Measurements from ENCODE around the gene SEMA4B. TPM values are rescaled to one million over a fixed set of nuclear protein-coding genes. Genes with fewer than 3 reads are reported as not detected.
"Not testable (repeated sequence)": the region's sequence is repeated elsewhere in the genome, so short reads cannot be mapped to it uniquely, and the experiment has no call there.

The SEMA4B gene
- total RNA-seq, 2 experiments from 2014 or later: 12.5 to 15.8 TPM

- DNase-seq: no peak
- H3K27me3 Mint-ChIP-seq: no peaks in the 10 kb centered on the region
- no peak overlapping the region for H3K4me3 Mint-ChIP-seq
- ChIA-PET CTCF (interaction anchor here (0.6 kb wide), 1 partner anchor 182 kb away, joined by 3 read pairs; no protein-coding TSS in a partner anchor), POLR2A (no interaction called here)
- intact Hi-C loops (cut with DNase I, micrococcal nuclease): no loop called here
- H3K36me3 Mint-ChIP-seq (ENCODE audit: low read depth): peaks cover 8% of the 10 kb centered on the region
- peaks cover 3% of the 10 kb centered on the region for H3K4me1 Mint-ChIP-seq
- no peaks in the 10 kb centered on the region for H3K9me3 Mint-ChIP-seq (ENCODE audit: low read depth)
- ATAC-seq: no peak
- no peak overlapping the region for H3K27ac Mint-ChIP-seq
Measured at GRCh38 chr15:90241343-90242192, 40.4 kb downstream of the SEMA4B start.

GRCh38 chr15:90243943-90244639 lies 43.0 kb downstream of the SEMA4B start:
- intact Hi-C loops (cut with DNase I, micrococcal nuclease): no loop called here
- ATAC-seq: peak; percentile 16
- POLR2A ChIA-PET: no interaction called here

GRCh38 chr15:90248789-90249202 lies 47.7 kb downstream of the SEMA4B start:
- ATAC-seq: no peak
- CTCF ChIA-PET: interaction anchor here (0.6 to 1.4 kb wide), 5 partner anchors 11 to 279 kb away, joined by 3 to 7 read pairs (median 4); partner anchors contain the start of genes CIB1 and GDPGP1
- no peaks in the 10 kb centered on the region for H3K9me3 Mint-ChIP-seq (ENCODE audit: low read depth)
- no peaks in the 10 kb centered on the region for H3K27me3 Mint-ChIP-seq
- POLR2A ChIA-PET: interaction anchor here (1.0 to 1.7 kb wide), 2 partner anchors 17 to 22 kb away, joined by 4 to 5 read pairs; partner anchors contain the start of gene NGRN
- H3K36me3 Mint-ChIP-seq (ENCODE audit: low read depth): no peaks in the 10 kb centered on the region
- H3K4me1 Mint-ChIP-seq: peaks cover 14% of the 10 kb centered on the region
- no peak overlapping the region for H3K27ac Mint-ChIP-seq
- no peak for DNase-seq
- H3K4me3 Mint-ChIP-seq: peak overlapping the region; percentile 17
- intact Hi-C loops (cut with DNase I, micrococcal nuclease): loop anchor here in 1 of 2 experiments (1.0 kb wide), 1 partner anchor 14 kb away; the partner anchor contains the start of gene GDPGP1

More at GRCh38 chr15:90243943-90244639, 43.0 kb downstream of the SEMA4B start:
- no peak overlapping the region for H3K27ac Mint-ChIP-seq
- DNase-seq: no peak
- no peaks in the 10 kb centered on the region for H3K36me3 Mint-ChIP-seq (ENCODE audit: low read depth)
- CTCF ChIA-PET: interaction anchor here (1.3 kb wide), 1 partner anchor 25 kb away, joined by 4 read pairs; no protein-coding TSS in a partner anchor
- H3K4me1 Mint-ChIP-seq: peaks cover 8% of the 10 kb centered on the region
- H3K9me3 Mint-ChIP-seq (ENCODE audit: low read depth): no peaks in the 10 kb centered on the region
- H3K27me3 Mint-ChIP-seq: no peaks in the 10 kb centered on the region
- H3K4me3 Mint-ChIP-seq: no peak overlapping the region

GRCh38 chr15:90249203-90249863 lies 48.2 kb downstream of the SEMA4B start, which contains the start of gene TTLL13:
Gene TTLL13 (plus strand): TSS chr15:90249556. CDS start chr15:90250631, 1,075 bp downstream.
- ATAC-seq: peak; percentile 92
- intact Hi-C loops (cut with DNase I, micrococcal nuclease): loop anchor here in 1 of 2 experiments (1.0 kb wide), 1 partner anchor 15 kb away; the partner anchor contains the start of gene GDPGP1
- Mint-ChIP-seq H3K27ac (no peak within 1 kb of the TSS), H3K4me1 (peaks cover 14% of the 10 kb centered on the region), H3K4me3 (peak within 1 kb of the TSS; percentile 45), H3K27me3 (no peaks in the 10 kb centered on the region), H3K36me3 (ENCODE audit: low read depth) (no peaks in the 10 kb centered on the region), H3K9me3 (ENCODE audit: low read depth) (no peaks in the 10 kb centered on the region)
- ChIA-PET POLR2A (interaction anchor here (0.6 to 1.7 kb wide), 4 partner anchors 14 to 57 kb away, joined by 3 to 5 read pairs (median 4); partner anchors contain the start of gene NGRN), CTCF (interaction anchor here (0.7 to 1.4 kb wide), 7 partner anchors 16 to 71 kb away, joined by 3 to 7 read pairs (median 3); partner anchors contain the start of genes CIB1 and GDPGP1)
- peak; percentile 89 for DNase-seq

GRCh38 chr15:90257776-90258175 lies 56.6 kb downstream of the SEMA4B start:
- DNase-seq: no peak
- Mint-ChIP-seq H3K4me1 (peaks cover 5% of the 10 kb centered on the region), H3K4me3 (no peak overlapping the region), H3K9me3 (ENCODE audit: low read depth) (no peaks in the 10 kb centered on the region), H3K27me3 (no peaks in the 10 kb centered on the region), H3K36me3 (ENCODE audit: low read depth) (no peaks in the 10 kb centered on the region), H3K27ac (no peak overlapping the region)
- no peak for ATAC-seq
- CTCF ChIA-PET: interaction anchor here (0.5 kb wide), 1 partner anchor 115 kb away, joined by 3 read pairs; no protein-coding TSS in a partner anchor
- POLR2A ChIA-PET: no interaction called here
- intact Hi-C loops (cut with DNase I, micrococcal nuclease): no loop called here

GRCh38 chr15:90259524-90259923 lies 58.4 kb downstream of the SEMA4B start:
- no peaks in the 10 kb centered on the region for H3K9me3 Mint-ChIP-seq (ENCODE audit: low read depth)
- ATAC-seq (peak; percentile 60), DNase-seq (no peak)
- CTCF ChIA-PET: no interaction called here
- H3K36me3 Mint-ChIP-seq (ENCODE audit: low read depth): no peaks in the 10 kb centered on the region
- intact Hi-C loops (cut with DNase I, micrococcal nuclease): no loop called here
- H3K4me1 Mint-ChIP-seq: peaks cover 11% of the 10 kb centered on the region
- H3K4me3 Mint-ChIP-seq: no peak overlapping the region
- POLR2A ChIA-PET: no interaction called here
- no peaks in the 10 kb centered on the region for H3K27me3 Mint-ChIP-seq
- peak overlapping the region; percentile 57 for H3K27ac Mint-ChIP-seq

GRCh38 chr15:90260731-90261130 lies 59.6 kb downstream of the SEMA4B start:
- ChIA-PET POLR2A (interaction anchor here (0.5 kb wide), 1 partner anchor 9 kb away, joined by 5 read pairs; no protein-coding TSS in a partner anchor), CTCF (interaction anchor here (0.6 to 1.2 kb wide), 4 partner anchors 33 to 699 kb away, joined by 3 to 4 read pairs (median 4); no protein-coding TSS in a partner anchor)
- ATAC-seq; H3K9me3 Mint-ChIP-seq (ENCODE audit: low read depth); intact Hi-C loops (cut with DNase I, micrococcal nuclease); H3K27me3 Mint-ChIP-seq; H3K4me3 Mint-ChIP-seq; H3K27ac Mint-ChIP-seq; DNase-seq; H3K36me3 Mint-ChIP-seq (ENCODE audit: low read depth): not testable (repeated sequence)
- H3K4me1 Mint-ChIP-seq: peaks cover 16% of the 10 kb centered on the region

GRCh38 chr15:90261811-90262210 lies 60.7 kb downstream of the SEMA4B start:
- Mint-ChIP-seq H3K9me3 (ENCODE audit: low read depth) (no peaks in the 10 kb centered on the region), H3K36me3 (ENCODE audit: low read depth) (peaks cover 5% of the 10 kb centered on the region), H3K27ac (no peak overlapping the region), H3K4me1 (peaks cover 16% of the 10 kb centered on the region), H3K4me3 (no peak overlapping the region), H3K27me3 (no peaks in the 10 kb centered on the region)
- ATAC-seq (no peak), DNase-seq (no peak)
- ChIA-PET CTCF (interaction anchor here (0.5 to 1.4 kb wide), 3 partner anchors 8 to 221 kb away, joined by 3 to 4 read pairs (median 4); no protein-coding TSS in a partner anchor), POLR2A (interaction anchor here (0.7 kb wide), 1 partner anchor 60 kb away, joined by 5 read pairs; no protein-coding TSS in a partner anchor)
- intact Hi-C loops (cut with DNase I, micrococcal nuclease): no loop called here

- Mint-ChIP-seq H3K4me1 (peaks cover 20% of the 10 kb centered on the region), H3K36me3 (ENCODE audit: low read depth) (peaks cover 6% of the 10 kb centered on the region), H3K27ac (no peak overlapping the region), H3K4me3 (no peak overlapping the region), H3K9me3 (ENCODE audit: low read depth) (no peaks in the 10 kb centered on the region), H3K27me3 (no peaks in the 10 kb centered on the region)
- ChIA-PET POLR2A (no interaction called here), CTCF (interaction anchor here (0.5 to 1.4 kb wide), 3 partner anchors 8 to 220 kb away, joined by 3 to 4 read pairs (median 3); no protein-coding TSS in a partner anchor)
- DNase-seq: no peak
- ATAC-seq: no peak
- intact Hi-C loops (cut with DNase I, micrococcal nuclease): no loop called here
Measured at GRCh38 chr15:90262426-90262825, 61.3 kb downstream of the SEMA4B start.

- Mint-ChIP-seq H3K4me1 (peaks cover 32% of the 10 kb centered on the region), H3K27ac (peak overlapping the region; percentile 99), H3K27me3 (no peaks in the 10 kb centered on the region), H3K4me3 (peak overlapping the region; percentile 98), H3K9me3 (ENCODE audit: low read depth) (no peaks in the 10 kb centered on the region), H3K36me3 (ENCODE audit: low read depth) (peaks cover 23% of the 10 kb centered on the region)
- peak; percentile 52 for ATAC-seq
- peak; percentile 64 for DNase-seq
- CTCF ChIA-PET: interaction anchor here (1.3 kb wide), 1 partner anchor 56 kb away, joined by 4 read pairs; no protein-coding TSS in a partner anchor
- intact Hi-C loops (cut with DNase I, micrococcal nuclease): loop anchor here (1.0 to 5.0 kb wide), 12 partner anchors 30 to 668 kb away; partner anchors contain the start of genes GDPGP1 (in 2 of the 2), AP3S2 (in 1 of the 2), BLM (in 1 of the 2) and HDDC3 (in 1 of the 2)
- POLR2A ChIA-PET: no interaction called here
Measured at GRCh38 chr15:90264671-90265070, 63.5 kb downstream of the SEMA4B start.

Measured in activated CD4-positive, alpha-beta T cell treated with anti-CD3 and anti-CD28 coated beads for 36 hours (primary cell).